ENCODE data around the gene ITM2B.
"Not testable (repeated sequence)": the region's sequence is repeated elsewhere in the genome, so short reads cannot be mapped to it uniquely, and the experiment has no call there.

Gene ITM2B

DNA sequence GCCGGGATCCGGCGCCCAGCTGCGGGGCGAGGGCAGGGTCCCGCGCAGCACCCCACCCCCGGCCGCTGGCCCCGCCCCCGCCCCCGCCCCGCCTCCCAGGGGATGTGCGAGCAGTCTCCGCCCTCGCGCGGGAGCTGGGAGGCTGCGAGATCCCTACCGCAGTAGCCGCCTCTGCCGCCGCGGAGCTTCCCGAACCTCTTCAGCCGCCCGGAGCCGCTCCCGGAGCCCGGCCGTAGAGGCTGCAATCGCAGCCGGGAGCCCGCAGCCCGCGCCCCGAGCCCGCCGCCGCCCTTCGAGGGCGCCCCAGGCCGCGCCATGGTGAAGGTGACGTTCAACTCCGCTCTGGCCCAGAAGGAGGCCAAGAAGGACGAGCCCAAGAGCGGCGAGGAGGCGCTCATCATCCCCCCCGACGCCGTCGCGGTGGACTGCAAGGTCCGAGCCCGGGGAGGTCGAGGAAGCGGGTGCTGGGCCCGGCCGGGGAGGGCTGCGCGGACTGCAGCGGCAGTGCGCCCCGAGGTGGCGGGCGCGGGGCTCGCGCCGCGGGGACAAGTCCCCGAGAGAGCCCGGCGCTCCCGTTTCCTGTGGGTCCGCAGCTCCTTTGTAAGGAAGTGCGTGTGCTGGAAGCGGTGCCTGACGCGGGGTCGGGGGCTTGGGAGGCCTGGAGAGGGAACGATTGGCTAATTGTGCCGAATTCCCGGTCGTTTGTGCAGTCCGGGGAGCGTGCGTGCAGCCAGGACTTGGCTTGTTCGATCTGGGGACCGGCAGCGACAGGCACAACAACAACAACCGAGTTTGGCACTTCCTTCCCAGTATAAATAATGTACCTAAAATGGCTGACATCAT is at the start of gene ITM2B:
Gene ITM2B, plus strand, starts transcription at position 161 of the 843 bp plus-strand sequence. Its CDS starts 155 bp downstream, at position 316.
- peak; percentile 65 for DNase-seq (ENCODE audit: insufficient read length, low spot score)
- FAIRE-seq = no peak

DNA sequence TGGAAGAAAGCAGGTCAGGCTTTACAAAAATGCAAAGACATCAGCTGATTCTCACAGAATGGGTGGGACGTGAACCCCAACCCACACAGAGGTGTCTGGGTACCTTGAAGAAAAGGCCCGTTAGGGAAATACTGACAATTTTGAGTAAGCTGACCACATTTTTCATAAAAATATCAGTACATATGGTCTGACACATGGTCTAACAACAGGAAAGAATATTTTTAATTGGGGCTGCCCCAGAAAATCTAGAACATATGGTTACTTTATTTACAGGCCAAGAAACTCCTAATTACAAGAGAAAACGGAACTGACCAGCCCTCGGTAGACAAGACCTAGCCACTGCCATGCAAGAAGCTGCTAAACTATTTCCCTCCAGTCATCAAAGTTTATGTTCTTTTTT is 48.7 kb upstream of the ITM2B start:
- FAIRE-seq (no peak), DNase-seq (ENCODE audit: insufficient read length, low spot score) (no peak)

DNA sequence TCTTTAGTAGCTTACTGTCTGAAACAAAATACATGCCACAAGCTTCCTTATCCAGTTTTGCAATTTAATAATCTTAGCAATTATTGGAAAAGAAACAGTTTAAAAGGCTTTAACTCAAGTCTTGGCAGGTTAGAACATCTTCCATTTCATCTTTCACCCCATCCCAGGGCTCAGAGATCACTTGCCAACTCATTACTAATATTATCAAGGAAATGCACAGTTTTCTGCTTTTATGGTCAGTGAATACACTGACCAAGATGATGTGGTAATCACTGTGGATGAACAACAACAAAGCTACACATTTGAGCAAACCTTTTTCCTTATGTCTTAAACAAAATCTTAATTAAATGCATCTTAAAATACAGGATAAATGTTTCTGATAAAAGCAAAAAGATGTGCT is 48.0 kb upstream of the ITM2B start:
- DNase-seq (ENCODE audit: insufficient read length, low spot score) (no peak), FAIRE-seq (no peak)

- no peak for DNase-seq (ENCODE audit: insufficient read length, low spot score)
- no peak for FAIRE-seq
These were observed 46.3 kb upstream of the ITM2B start for GRCh38 chr13:48186722-48187121.

GRCh38 chr13:48188131-48188530 is 44.9 kb upstream of the ITM2B start:
- no peak for DNase-seq (ENCODE audit: insufficient read length, low spot score)
- no peak for FAIRE-seq

GRCh38 chr13:48188601-48189000 is 44.4 kb upstream of the ITM2B start:
- DNase-seq (ENCODE audit: insufficient read length, low spot score) (no peak), FAIRE-seq (no peak)

DNA sequence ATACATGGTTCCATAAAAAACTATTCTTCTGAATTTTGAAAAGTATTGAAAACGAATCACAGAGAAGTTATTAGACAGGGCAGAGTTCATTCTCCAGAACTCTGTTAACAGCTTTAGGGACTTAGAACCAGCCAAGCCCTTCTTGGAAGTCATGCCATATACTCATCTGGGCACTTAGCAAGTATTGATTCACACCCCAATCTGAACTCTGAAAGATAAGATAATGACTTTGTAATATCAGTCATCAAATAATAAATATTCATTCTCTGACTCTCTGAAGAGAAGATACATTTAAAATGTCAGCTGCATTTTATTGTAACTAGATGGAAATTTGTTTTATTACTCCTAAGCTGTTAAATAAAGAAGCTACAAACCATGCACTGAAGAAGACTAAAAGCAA is 43.8 kb upstream of the ITM2B start:
- no peak for DNase-seq (ENCODE audit: insufficient read length, low spot score)

DNA sequence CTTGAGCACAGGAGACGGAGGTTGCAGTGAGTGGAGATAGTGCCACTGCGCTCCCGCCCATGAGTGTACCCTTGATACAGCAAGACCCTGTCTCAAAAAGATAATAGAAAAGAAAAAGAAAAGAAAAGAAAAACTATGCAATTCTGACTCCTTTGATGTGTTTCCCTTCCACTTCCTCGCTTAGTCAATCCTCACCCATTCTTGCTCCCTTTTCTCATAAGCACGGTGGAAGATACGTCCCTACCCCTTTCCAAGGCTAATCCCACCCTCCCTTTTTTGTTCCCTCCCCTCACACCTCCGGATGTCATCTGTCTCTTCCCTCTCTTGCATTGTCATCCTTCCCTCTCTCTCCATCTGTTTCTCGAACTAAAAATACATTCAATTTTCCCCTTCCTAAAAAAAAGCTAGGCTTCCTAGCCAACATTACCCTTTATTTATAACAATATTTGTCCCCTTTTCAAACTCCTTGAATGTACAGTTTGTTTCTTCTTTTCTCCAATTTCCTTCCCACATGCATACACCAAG is 40.5 kb upstream of the ITM2B start:
- DNase-seq (ENCODE audit: insufficient read length, low spot score) (no peak), FAIRE-seq (no peak)

More for the DNA sequence above, 43.8 kb upstream of the ITM2B start:
- FAIRE-seq = no peak

DNA sequence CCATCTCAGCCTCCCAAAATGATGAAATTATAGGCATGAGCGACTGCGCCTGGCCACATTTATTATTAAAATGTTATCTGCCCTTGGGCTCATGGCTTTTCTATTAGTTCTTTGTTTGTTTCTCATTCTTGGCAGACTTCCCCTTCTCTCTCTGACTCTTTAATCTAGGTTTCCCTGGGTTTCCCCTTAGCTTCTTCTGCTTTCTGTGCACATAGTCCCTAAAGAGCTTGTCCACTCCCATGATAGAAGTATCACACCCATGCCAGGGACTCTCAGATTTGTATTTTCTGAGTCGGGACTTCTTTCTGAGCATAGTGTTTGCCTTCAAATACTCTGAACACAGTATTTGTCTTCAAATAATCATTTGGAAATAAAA is 38.6 kb upstream of the ITM2B start:
- no peak for FAIRE-seq
- DNase-seq (ENCODE audit: insufficient read length, low spot score) = no peak

DNA sequence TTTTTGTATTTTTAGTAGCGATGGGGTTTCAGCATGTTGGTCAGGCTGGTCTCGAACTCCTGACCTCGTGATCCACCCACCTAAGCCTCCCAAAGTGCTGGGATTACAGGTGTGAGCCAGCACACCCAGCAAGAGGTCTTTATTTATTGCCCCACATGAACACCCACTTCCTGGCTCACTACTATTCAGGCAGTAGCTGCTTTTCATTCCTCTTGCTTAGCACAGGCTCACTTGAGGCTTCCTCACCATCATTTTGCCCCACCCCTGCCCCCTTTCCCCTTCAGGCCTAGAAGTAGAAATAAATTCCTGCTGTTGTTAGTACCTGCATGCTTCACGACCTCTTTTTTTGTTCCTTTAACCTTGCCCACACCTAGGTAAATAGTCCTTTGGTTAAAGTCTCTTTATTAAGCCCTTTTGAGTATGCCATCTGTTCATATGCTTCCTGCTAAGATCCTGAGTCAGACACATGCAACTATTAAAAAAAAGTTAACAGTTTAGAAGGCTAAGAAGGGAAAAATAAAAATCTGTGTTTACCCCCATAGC is 33.5 kb upstream of the ITM2B start:
- FAIRE-seq (no peak), DNase-seq (ENCODE audit: insufficient read length, low spot score) (no peak)

GRCh38 chr13:48201044-48201443 is 32.0 kb upstream of the ITM2B start:
- no peak for DNase-seq (ENCODE audit: insufficient read length, low spot score)
- FAIRE-seq = no peak

DNA sequence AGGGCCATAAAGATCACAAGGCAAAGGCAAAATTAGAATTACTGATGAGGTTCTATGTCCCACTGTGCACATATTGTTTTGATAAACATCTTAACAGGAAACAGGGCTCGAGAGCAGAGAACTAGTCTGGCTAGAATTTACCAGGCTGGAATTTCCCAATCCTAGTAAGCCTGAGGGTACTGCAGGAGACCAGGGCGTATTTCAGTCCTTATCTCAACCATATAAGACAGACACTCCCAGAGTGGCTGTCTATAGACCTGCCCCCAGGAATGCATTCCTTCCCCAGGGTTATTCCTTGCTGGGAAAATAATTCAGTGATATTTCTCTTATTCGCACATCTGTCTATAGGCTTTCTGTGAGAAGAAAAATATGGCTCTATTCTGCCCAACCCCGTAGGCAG is 25.8 kb upstream of the ITM2B start:
- not testable (repeated sequence) for DNase-seq (ENCODE audit: insufficient read length, low spot score); FAIRE-seq

GRCh38 chr13:48210178-48210577 is 22.8 kb upstream of the ITM2B start:
- FAIRE-seq (no peak), DNase-seq (ENCODE audit: insufficient read length, low spot score) (no peak)

DNA sequence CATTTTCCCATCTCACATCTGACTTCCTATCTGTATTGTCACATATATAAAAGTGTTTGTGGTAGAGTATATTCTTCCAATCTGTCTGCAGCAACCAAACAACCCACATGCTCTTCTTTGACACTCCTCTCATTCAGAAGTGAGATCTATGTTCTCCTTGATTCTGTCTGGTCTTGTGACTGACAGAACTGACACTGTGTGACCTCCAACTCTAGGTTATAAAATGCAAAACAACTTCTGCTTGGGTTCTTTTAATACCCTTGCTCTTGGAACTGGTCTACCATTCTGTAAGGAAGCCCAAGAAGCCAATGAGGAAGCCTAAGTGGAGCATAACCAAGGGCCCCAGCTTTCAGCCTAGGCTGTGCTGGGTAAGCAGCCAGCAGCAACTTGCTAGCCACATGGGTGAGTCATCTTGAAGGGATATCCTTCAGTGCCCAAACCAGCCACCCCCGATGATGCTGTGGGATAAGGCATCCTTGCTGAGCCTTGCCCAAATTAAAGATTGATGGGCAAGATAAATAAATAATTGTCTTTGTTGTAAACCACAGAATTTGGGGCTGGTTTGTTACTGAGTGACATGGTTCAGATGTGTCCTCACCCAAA is 18.4 kb upstream of the ITM2B start:
- FAIRE-seq (no peak), DNase-seq (ENCODE audit: insufficient read length, low spot score) (no peak)

DNA sequence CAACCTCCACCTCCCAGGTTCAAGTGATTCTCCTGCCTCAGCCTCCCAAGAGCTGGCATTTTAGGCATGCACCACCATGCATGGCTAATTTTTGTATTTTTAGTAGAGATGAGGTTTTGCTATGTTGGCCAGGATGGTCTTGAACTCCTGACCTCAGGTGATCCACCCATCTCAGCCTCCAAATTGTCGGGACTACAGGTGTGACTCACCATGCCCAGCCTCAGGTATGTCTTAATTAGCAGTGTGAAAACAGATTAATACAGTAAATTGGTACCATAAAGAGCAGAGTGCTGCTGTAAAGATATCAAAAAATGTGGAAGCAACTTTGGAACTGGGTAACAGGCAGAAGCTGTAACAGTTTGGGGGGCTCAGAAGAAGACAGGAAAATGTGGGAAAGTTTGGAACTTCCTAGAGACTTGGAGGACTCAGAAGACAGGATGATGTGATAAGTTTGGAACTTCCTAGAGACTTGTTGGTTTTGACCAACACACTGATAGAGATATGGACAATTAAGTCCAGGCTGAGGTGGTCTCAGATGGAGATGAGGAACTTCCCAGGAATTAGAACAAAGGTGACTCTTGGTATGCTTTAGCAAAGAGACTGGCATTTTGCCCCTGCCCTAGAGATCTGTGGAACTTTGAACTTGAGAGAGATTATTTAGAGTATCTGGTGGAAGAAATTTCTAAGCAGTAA is 17.3 kb upstream of the ITM2B start:
- DNase-seq (ENCODE audit: insufficient read length, low spot score); FAIRE-seq: not testable (repeated sequence)

DNA sequence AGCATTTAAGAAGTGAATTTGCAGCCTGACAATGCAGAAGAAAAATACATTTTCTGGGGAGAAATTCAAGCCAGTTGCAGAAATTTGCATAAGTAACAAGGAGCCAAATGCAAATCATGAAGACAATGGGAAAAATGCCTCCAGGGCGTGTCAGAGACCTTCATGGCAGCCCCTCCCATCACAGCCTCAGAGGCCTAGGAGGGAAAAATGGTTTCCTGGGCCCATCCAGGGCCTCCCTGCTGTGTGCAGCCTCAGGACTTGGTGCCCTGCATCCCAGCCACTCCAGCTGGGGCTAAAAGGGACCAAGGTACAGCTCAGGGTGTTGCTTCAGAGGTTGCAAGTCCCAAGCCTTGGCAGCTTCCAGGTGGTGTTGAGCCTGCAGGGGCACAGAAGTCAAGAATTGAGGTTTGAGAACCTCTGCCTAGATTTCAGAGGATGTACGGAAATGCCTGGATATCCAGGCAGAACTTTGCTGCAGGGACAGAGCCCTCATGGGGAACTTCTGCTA is 16.7 kb upstream of the ITM2B start:
- DNase-seq (ENCODE audit: insufficient read length, low spot score) (no peak), FAIRE-seq (no peak)

DNA sequence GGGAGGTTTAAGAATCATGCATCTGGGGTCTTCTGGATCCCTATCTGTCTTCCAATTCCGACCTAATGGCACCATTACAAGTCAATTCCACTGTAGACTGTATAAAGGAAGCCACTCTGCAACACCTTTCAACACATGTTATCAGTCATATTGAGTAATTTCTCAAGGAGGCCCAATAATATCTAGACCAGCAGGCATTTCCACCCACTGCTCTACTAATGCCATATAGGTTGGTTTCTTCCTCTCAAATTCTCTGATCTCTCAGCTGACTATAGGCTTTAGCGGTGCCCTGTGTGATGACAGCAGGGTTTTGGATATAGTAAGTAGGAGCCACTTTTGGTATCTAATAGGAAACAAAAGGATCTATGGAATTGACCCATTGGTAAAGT is 12.4 kb upstream of the ITM2B start:
- FAIRE-seq = no peak
- DNase-seq (ENCODE audit: insufficient read length, low spot score) = no peak

- DNase-seq (ENCODE audit: insufficient read length, low spot score) (no peak), FAIRE-seq (no peak)
These were observed 11.9 kb upstream of the ITM2B start for GRCh38 chr13:48220981-48221685.

DNA sequence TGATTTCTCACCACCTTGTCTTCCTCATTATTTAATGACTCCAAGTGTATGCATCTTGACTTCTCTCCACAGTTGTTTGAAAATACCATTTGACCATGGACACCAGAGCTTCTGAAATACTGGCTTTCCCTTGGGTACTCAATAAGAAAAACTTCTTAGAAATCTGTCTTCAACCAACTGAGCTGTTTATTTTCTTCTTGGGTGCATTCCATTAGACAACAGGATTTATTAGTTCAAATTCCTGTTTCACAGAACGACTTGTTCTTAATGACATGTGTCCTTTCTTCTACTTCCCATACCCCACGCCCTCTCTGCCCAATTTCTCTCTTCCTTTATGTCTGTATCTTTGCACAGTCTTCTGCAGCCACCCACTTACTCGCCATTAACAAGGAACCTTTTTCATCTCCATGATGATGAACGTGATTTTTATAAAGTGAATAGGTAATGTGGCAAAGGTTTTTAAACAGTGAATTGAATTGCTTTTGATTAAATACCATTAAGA is 11.3 kb upstream of the ITM2B start:
- DNase-seq (ENCODE audit: insufficient read length, low spot score) (no peak), FAIRE-seq (no peak)
